SU-DHL-6 (cell line): ENCODE measurements around the gene TNS4.

Experiments used
- H2AFZ ChIP-seq: fragments of 200-600 bp; sonication (generic); 2 replicates; pipeline ENCODE4 v1.6.1; 2014; ENCODE audit warnings: low read depth, mild to moderate bottlenecking, moderate library complexity, mixed read lengths, antibody characterized with exemption, low read length; ENCODE audit not compliant: severe bottlenecking
- H3F3A ChIP-seq: fragments of 200-600 bp; shearing (Covaris generic); 2 replicates; pipeline ENCODE4 v1.6.0; 2016; ENCODE audit warnings: antibody characterized with exemption, mild to moderate bottlenecking; ENCODE audit not compliant: insufficient read depth
- H3K27ac ChIP-seq: fragments of 200-600 bp; sonication (generic); 2 replicates; pipeline ENCODE4 v1.5.1; 2016; ENCODE audit warnings: low read depth, mild to moderate bottlenecking, low read length, moderate library complexity, mixed read lengths
- H3K27me3 ChIP-seq: fragments of 200-600 bp; sonication (generic), shearing (Covaris generic); 2 replicates; pipeline ENCODE4 v1.6.0; 2014; ENCODE audit warnings: mild to moderate bottlenecking, low read length
- H3K36me3 ChIP-seq: fragments of 200-600 bp; sonication (generic); 2 replicates; pipeline ENCODE4 v1.6.1; 2014; ENCODE audit warnings: mild to moderate bottlenecking, low read length, mixed read lengths
- H3K4me2 ChIP-seq: fragments of 300-600, 200-600 bp; shearing (Covaris generic), sonication (generic); 2 replicates; pipeline ENCODE4 v1.6.0; 2014; ENCODE audit warnings: low read length, low read depth, mild to moderate bottlenecking; ENCODE audit not compliant: poor library complexity, severe bottlenecking
- H3K4me3 ChIP-seq: fragments of 200-600 bp; sonication (generic); 2 replicates; pipeline ENCODE4 v1.5.1; 2014; ENCODE audit warnings: antibody characterized with exemption, low read length, mild to moderate bottlenecking, mixed read lengths; ENCODE audit not compliant: insufficient read depth, poor library complexity, severe bottlenecking
- H3K79me2 ChIP-seq: fragments of 200-600 bp; sonication (generic); 2 replicates; pipeline ENCODE4 v1.6.1; 2014; ENCODE audit warnings: mild to moderate bottlenecking, low read length, moderate library complexity; ENCODE audit not compliant: insufficient read depth
- H3K9ac ChIP-seq: fragments of 200-600 bp; sonication (generic); 2 replicates; pipeline ENCODE4 v1.7.0; 2014; ENCODE audit warnings: mild to moderate bottlenecking, low read length
- H3K9me2 ChIP-seq: fragments of 200-600 bp; sonication (generic); replicated peaks from 2 replicates; pipeline ENCODE4 v1.6.1; 2014; ENCODE audit warnings: low read length; ENCODE audit not compliant: insufficient read depth
- H3K9me3 ChIP-seq: fragments of 200-600 bp; sonication (generic); 2 replicates; pipeline ENCODE4 v1.6.1; 2014; ENCODE audit warnings: low read length, mixed read lengths; ENCODE audit not compliant: insufficient read depth
- H4K20me1 ChIP-seq: fragments of 200-600 bp; sonication (generic); 2 replicates; pipeline ENCODE4 v1.6.1; 2014; ENCODE audit warnings: low read depth, mild to moderate bottlenecking, antibody characterized with exemption, low read length, moderate library complexity, mixed read lengths
- CTCF ChIP-seq: fragments of 200-600 bp; sonication (generic); IDR thresholded peaks from one replicate; pipeline ENCODE4 v1.5.1; 2017; ENCODE audit warnings: antibody characterized with exemption, mild to moderate bottlenecking, low read length, moderate library complexity; ENCODE audit not compliant: insufficient read depth, poor library complexity, severe bottlenecking
- EZH2phosphoT487 ChIP-seq: fragments of 200-600 bp; sonication (generic), shearing (Covaris generic); conservative IDR thresholded peaks from 2 replicates; pipeline ENCODE4 v1.6.1; 2018; ENCODE audit warnings: mild to moderate bottlenecking, antibody characterized with exemption, low read length, moderate library complexity, mixed read lengths

The TNS4 gene

GRCh38 chr17:40538936-40539705 is 37.7 kb upstream of the TNS4 start:
- no peak overlapping the region for H3K9ac ChIP-seq
- no peaks in the 10 kb centered on the region for H3K36me3 ChIP-seq
- H4K20me1 ChIP-seq: no peaks in the 10 kb centered on the region

GRCh38 chr17:40538019-40538935 is 36.9 kb upstream of the TNS4 start:
- Histone ChIP-seq H3K27me3 (no peaks in the 10 kb centered on the region), H3K36me3 (no peaks in the 10 kb centered on the region), H3K79me2 (no peaks in the 10 kb centered on the region), H3K9ac (no peak overlapping the region), H3K4me2 (no peak overlapping the region), H3K4me3 (no peak overlapping the region), H2AFZ (no peak overlapping the region), H3K9me3 (no peaks in the 10 kb centered on the region), H3F3A (no peaks in the 10 kb centered on the region), H3K27ac (no peak overlapping the region), H4K20me1 (no peaks in the 10 kb centered on the region), H3K9me2 (no peaks in the 10 kb centered on the region)
- TF ChIP-seq CTCF: no peak
- no peak for TF ChIP-seq EZH2phosphoT487

More at GRCh38 chr17:40538936-40539705, 37.7 kb upstream of the TNS4 start:
- no peak for TF ChIP-seq CTCF
- TF ChIP-seq EZH2phosphoT487: no peak
- Histone ChIP-seq H3K27ac (no peak overlapping the region), H3K27me3 (no peaks in the 10 kb centered on the region), H3K9me2 (no peaks in the 10 kb centered on the region), H3F3A (no peaks in the 10 kb centered on the region), H3K79me2 (no peaks in the 10 kb centered on the region), H3K4me3 (no peak overlapping the region), H3K9me3 (no peaks in the 10 kb centered on the region), H3K4me2 (no peak overlapping the region), H2AFZ (no peak overlapping the region)

GRCh38 chr17:40536295-40537171 is 35.1 kb upstream of the TNS4 start:
- no peaks in the 10 kb centered on the region for H3K36me3 ChIP-seq
- H4K20me1 ChIP-seq: no peaks in the 10 kb centered on the region
- H3K4me2 ChIP-seq: no peak overlapping the region
- no peaks in the 10 kb centered on the region for H3K9me2 ChIP-seq
- H3K27ac ChIP-seq: no peak overlapping the region
- H3K79me2 ChIP-seq: no peaks in the 10 kb centered on the region
- TF ChIP-seq CTCF (no peak), EZH2phosphoT487 (no peak)
- H3K4me3 ChIP-seq: no peak overlapping the region
- no peak overlapping the region for H3K9ac ChIP-seq
- H3K27me3 ChIP-seq: no peaks in the 10 kb centered on the region
- no peaks in the 10 kb centered on the region for H3F3A ChIP-seq
- no peak overlapping the region for H2AFZ ChIP-seq
- H3K9me3 ChIP-seq: no peaks in the 10 kb centered on the region
